SK-N-MC (cell line): ENCODE measurements around the gene MCF2L.

ENCODE experiments used
- EZH2 ChIP-seq: fragments of 200-600 bp; sonication (generic); IDR thresholded peaks from one replicate; pipeline ENCODE4 v1.6.1; 2017; ENCODE audit warnings: antibody characterized with exemption
- POLR2AphosphoS5 ChIP-seq: IDR thresholded peaks from 2 replicates; pipeline ENCODE4 v1.6.1; 2012; ENCODE audit warnings: mild to moderate bottlenecking, low read depth, low read length, borderline replicate concordance

DNA sequence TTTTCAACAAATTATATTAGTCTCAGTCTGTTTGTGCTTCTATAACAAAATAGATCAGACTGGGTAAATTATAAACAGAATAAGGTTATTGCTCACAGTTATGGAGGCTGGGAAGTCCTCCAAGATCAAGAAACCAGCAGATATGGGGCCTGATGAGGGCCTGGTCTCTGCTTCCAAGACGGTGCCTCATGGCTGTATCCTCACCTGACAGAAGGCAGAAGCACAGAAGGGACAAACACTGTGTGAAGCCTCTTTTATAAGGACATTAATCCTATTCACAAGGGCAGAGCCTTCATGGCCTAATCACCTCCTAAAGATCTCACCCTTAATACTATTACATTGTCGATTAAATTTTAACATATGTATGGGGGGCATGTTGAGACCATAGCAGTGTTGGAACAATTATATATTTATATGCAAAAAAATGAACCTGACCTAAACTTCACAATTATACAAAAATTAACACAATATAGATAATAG, 166.3 kb downstream of the MCF2L start:
- TF ChIP-seq EZH2 (no peak), POLR2AphosphoS5 (no peak)
